ENCODE data around the gene CUX1.
"Not testable (repeated sequence)": the region's sequence is repeated elsewhere in the genome, so short reads cannot be mapped to it uniquely, and the experiment has no call there.

CUX1 gene

DNA sequence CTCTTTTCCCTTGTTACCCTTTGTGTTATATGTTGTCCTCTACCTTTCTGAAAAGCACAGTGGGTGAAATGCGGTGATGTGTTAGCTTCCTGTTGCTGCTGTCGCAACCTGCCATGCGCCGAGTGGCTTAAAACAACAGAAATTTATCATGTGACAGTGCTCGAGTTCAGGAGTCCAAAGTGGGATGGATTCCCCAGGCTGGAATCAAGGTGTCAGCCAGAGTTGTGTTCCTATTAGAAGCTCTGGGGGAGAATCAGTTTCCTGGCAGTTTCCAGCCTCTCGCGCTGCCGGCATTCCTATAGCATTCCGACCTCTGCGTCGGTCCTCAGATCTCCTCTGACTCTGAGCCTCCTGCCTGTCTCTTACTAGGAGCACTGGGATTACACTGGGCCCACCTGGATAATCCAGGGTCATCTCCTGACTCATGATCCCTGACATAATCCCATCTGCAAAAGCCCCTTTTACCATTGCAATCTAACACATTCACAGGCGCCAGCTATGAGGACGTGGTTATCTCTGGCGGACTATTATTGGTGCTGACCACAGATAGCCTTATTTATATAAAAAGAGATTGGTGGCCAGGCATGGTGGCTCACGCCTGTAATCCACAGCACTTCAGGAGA, 207.5 kb downstream of the CUX1 start:
- no peak for DNase-seq

DNA sequence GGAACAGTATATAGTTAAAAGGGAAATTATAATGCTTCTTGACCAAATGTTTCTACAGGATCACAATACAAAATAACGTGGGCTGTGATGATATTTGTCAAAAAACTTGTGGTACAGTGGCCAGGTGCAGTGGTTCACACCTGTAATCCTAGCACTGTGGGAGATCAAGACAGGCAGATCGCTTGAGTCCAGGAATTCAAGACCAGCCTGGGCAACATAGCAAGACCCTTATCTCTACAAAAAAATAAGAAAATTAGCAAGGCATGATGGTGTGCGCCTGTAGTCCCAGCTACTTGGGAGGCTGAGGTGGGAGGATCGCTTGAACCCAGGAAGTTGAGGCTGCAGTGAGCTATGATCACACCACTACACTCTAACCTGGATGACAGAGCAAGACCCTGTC, 208.4 kb downstream of the CUX1 start:
- not testable (repeated sequence) for DNase-seq

DNA sequence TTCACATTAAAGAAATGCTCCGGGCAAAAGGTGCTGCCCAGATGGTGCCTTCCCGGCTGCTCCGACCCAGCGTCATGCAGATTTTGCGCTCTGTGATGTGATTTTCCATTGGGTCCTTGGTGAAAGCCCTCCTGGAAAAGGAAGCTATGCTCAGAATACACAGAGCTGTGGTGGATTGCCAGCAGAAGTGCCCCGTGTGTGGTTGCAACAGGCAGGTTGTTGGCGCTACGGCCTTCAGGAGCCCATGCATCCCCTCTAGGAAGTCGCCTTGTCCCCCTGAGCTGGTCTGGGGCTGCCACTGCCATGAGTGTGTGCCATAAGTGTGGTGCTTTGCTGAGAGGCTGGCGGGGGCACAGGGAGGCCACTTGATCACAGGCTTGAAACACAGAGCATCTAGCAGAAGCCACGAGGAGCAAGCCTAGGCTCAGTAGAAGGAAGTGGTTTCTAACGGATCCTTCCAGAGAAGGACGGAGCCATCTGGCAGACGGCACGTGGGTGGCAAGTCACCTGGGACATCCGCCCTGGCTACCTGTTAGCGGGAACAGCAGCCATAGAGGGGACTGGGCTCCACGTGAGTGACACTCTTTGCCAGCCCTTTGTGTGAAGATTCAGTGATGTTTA, 210.9 kb downstream of the CUX1 start:
- DNase-seq: no peak

DNA sequence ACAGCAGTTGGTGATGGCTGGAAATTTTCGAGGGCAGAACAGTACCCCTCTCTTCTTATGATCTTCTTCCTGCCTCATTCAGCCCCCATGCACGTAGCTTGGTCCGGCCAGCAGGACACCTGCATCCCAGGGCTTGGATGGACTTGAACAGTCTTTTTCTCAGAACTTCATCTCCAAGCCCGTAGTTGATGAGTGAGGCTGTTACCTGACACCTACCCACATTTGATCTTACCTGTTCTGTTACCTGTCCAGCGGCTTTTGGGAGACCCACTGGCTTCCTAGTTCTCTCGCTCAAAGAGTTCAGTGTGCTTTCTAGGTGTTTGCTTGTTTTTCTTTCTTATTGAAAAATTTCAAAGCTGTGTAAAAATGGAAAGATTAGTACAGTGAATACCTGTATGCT, 212.2 kb downstream of the CUX1 start:
- no peak for DNase-seq

DNA sequence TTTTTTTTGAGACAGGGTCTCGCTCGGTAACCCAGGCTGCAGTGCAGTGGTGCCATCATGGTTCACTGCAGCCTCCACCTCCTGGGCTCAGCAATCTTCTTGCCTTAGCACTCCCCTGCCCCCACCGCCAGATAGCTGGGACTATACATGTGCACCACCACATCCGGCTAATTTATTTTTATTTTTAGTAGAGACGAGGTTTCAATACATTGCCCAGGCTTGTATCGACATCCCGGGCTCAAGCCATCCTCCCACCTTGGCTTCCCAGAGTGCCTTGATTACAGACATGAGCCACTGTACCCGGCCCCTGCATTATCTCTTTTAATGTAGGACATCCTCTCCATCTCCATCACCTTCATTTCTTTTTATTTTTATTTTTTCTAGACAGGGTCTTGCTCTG, 213.3 kb downstream of the CUX1 start:
- DNase-seq: no peak

DNA sequence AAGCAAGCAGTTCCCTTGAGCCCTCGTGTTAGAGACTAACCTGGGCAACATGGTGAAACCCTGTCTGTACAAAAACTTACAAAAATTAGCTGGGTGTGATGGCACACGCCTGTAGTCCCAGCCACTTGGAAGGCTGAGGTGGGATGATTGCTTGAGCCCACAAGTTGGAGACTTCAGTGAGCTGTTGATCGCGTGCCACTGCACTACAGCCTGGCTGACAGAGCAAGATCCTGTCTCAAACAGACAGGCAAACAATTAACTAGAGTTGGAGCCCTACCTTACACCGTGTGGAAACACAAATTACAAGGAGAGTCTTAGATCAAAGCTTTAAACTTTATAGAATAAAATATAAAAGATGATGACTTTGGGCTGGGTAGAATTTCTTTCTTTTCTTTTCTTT, 219.5 kb downstream of the CUX1 start:
- DNase-seq: no peak

DNA sequence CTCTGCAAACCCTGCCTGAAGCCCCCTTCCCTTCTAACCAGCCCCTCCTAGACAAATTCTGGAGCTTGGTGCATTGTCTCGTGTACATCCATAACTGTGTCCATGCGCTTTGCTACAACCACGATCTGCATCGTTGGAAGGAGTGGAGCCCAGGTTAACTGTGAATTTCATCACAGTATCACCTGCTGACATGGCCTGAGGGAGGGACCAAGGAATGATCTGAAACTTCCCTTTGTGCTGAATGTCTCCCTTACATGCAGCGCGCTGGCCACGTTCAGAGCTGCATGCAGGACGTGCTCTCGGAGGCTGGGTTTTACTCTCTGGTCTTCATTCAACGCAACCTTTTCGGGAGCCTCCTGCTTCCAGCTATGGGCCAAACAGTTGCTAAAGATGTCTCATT, 222.3 kb downstream of the CUX1 start:
- DNase-seq: no peak

DNA sequence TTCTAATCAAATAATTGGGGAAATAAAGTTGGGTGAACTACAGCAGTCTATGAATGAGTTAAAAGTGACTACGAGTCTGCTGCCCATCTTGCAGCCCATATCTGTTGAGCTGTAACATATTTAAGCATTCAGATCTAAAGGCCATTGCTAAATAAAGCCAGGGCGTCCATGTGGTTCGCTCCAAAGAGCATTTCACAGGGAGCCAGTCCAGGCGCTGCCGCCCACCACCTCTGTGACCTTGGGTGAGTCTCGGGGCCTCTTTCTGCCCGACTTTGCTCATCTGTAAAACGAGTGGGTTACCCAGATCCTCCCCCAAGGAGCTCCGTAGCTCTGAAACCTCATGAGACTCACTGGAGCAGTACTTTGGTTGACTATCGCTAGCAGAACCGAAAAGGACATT, 223.1 kb downstream of the CUX1 start:
- DNase-seq: no peak

DNA sequence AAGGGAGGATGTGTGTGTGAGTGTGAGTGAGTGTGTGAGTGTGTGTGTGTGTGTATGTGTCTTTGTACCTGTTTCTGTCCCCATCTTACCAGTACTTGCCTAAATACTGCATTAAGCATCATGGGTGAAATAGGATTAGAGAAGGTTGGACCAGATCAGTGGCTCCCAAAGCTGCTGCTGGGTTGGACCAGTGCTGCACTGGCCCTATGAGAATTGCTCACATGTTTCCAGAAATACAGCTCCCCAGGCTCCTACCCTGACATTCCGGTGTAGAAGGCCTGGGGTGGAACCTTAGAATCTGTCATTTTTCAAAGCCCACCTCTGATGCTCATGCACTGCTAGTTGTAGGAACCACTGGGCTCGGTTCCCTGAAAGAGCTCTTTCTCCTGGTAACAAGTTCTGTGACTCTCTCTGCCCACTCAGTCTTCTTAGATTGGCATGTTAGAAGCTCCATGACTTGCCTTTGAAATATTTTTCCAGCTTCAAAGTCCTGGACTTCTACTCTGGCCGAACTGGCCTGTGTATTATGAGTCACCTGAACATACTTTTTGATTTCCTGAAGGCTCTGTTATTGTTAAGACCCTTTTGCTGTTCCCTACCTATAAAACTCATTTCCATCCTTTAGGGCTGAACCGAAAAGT, 224.7 kb downstream of the CUX1 start:
- no peak for DNase-seq

DNA sequence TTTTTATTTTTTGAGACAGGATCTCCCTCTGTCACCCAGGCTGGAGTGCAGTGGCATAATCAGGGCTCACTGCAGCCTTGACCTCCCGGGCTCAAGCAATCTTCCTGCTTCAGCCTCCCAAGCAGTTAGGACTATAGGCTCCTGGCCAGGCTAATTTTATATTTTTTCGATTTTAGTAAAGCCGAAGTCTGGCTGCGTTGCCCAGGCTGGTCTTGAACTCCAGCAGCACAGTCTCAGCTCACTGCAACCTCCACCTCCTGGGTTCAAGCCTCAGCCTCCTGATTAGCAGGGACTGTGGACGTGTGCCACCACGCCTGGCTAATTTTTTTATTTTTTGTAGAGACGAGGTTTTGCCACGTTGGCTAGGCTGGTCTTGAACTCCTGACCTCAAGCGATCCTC, 225.4 kb downstream of the CUX1 start:
- DNase-seq: not testable (repeated sequence)

DNA sequence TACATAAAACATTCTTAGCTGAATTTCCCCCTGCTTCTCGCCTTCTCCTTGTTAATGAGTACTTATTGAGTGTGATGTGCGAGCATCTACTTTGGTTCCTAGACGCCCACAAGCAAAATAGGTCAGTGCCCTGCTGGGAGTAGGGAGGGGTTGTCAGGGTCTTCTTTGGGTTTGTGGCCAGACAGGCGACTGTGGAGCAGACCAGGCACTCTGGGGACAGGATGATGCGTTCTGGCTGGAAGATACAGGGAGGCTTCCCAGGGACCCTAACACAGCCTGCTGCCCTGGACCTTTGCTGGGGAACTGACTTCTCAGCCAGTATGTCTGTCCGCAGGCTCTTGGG, 227.2 kb downstream of the CUX1 start:
- DNase-seq: no peak

DNA sequence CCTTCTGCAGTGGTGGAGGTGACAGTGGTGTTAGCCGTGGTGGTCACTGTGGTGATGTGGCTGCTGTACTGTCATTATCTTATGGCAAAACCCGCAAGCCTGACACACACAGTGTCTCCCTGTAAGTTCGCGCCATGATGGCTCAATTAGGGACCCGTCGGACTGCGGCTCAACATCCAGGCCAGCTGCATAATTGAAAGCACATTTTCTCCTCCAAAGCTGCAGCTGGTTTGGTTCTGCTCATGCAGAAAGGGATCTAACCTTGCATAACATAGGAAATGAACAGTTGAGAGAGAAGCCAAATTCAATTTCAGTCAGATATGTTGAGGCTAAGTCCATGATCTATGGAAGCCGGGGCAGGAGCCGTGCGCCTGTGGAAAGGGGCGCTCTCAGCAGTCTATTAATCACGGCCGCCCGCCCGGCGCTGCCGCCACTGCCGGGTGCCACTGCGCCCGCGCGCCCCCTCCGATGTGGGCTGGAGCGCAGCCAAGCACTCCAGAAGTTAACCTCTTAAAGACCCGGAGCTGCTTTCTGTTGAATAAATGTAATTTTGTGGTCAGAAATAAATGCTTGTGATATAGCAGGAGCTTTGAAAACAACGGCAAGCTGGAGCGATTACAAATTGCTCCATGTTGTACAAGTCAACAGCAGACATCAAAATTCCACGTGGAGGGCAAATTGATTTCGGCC, 227.7 kb downstream of the CUX1 start:
- DNase-seq: peak; percentile 43

DNA sequence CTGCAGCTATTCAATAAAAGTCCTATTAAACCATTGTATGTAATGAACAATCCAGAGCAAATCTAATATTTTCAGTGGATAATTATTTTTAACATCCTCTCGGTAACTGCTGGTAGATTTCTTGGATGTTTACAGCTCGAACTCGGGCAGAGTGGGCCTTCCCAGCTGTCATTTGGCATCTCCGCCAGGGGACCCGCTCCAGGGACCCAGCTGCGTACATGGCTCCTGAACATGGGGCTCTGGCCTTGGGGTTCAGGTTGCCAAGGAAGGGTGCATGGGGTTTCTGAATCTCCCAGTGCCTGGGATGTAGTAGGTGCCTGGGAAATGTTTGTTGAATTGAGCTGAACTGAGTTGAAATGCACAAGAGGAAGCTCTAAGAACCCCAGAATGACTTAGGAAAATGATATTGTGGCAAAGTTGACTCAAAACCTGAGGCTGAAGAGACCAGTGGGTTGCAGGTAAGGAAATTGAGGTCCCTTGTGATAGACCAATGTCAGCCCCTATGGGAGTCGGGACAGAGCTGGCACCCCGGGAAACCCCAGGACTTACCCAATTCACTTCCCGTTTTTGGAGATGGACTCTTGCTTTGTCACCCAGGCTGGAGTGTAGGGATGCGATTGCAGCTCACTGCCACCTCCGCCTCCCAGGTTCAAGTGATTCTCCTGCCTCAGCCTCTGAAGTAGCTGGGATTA, 228.4 kb downstream of the CUX1 start:
- DNase-seq: no peak

DNA sequence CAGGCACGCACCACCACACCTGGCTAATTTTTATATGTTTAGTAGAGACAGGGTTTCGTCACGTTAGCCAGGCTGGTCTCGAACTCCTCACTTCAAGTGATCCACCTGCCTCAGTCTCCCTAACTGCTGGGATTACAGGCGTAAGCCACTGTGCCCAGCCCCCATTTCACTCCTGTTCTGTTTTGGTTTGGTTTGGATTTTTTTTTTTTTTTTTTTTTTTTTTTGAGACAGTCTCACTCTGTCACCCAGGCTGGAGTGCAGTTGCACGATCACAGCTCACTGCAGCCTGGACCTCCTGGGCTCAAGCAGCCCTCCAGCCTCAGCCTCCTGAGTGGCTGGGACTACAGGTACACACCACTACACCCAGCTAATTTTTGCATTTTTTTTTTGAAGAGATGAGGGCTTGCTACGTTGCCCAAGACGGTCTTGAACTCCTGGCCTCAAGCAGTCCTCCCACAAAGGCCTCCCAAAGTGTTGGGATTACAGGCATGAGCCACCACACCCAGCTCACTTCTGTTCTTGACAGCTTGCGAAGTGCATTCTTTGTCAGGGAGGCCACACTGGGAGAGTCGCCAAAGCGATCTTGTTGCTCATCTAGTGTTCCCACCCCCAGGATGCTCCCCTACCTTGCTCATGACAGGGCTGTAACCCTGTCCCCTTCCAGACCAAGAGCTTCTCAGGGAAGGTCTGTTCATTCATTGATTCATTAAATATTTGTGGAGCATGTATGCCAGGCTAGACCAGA, 229.1 kb downstream of the CUX1 start:
- DNase-seq: no peak

DNA sequence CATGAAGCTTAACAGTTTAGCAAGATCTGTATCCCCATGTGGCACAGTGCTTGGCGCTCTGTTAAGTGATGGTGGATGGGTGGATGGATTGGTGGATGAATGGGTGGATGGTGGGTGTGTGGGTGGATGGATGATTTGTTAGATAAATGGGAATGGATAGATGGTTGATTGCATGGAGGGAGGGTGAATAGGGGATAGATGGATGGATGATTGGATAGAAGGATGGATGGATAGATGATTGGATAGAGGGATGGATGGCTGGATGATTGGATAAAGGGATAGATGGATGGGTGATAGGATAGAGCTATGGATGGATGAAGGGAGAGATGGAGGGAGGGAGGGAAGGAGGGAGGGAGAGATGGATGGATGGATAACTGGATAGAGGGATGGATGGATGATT, 229.7 kb downstream of the CUX1 start:
- no peak for DNase-seq

DNA sequence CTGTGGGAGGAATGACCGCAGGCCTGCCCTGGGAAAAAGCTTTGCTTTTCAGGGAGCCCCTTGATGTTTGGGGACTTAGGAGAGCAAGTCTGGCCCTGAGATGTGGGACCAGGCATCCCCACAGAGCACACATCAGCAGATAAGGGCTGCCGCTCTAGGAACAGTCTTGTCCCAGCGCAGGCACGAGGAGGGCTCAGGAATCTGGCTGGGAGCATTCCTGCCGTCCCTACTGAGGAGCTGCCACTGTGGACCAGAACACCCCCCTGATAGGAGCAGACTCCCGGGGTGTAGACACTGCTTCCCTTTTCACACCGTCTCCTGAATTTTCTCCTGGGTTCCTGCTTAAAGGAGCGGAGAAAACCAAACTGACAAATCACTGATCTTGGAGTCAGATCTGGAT, 232.3 kb downstream of the CUX1 start:
- no peak for DNase-seq

DNA sequence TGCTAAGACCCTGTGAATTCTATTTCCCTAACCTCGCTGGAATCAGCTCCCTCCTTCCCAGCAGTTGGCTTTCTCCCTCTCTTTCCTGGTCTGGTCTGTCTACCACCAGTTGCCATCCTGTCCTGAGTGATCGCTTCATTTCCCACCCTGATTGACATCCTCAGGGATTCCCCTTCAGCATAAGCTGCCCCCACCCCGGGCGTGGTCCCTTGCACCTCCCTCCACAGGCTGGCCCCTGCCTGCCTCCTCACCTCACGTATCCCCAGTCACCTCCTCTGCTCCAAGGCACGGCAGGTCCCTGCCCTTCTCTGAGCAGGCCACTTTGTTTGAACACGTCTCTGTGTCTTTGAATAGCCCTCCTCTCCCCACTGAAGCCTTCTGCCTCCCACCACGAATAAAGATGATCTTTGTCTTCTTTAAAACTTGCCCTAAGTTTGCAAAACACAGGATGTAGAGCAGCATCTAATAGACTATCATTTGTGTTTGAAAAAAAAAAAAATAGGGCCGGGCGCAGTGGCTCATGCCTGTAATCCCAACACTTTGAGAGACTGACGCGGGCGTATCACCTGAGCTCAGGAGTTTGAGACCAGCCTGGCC, 233.5 kb downstream of the CUX1 start:
- no peak for DNase-seq

DNA sequence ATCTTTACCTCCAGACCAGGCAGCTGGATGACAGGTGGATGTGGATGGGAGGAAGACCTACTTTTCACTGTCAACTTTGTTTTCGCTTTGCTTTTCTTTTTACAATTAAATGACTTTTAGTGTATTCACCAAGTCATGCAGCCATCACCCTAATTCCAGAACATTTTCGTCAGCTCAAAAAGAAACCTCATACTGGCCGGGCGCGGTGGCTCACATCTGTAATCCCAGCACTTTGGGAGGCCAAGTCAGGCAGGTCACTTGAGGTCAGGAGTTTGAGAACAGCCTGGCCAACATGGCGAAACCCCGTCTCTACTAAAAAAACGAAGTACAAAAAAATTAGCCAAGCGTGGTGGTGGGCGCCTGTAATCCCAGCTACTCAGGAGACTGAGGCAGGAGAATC, 234.3 kb downstream of the CUX1 start:
- not testable (repeated sequence) for DNase-seq

DNA sequence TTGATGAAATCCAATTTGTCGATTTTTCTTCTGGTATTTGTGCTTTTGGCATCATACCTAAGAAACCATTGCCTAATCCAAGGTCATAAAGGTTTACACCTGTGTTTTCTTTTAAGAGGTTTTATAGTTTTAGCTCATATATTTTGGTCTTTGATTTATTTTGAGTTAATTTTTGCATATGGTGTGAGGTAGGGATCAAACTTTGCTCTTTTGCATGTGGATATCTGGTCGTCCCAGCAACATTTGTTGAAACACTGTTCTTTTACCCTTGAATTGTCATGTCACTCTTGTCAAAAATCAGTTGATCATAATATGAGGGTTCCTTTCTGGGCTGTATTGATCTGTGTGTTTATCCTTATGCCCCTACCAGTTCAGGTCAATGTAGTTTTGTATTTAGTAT, 236.7 kb downstream of the CUX1 start:
- no peak for DNase-seq

DNA sequence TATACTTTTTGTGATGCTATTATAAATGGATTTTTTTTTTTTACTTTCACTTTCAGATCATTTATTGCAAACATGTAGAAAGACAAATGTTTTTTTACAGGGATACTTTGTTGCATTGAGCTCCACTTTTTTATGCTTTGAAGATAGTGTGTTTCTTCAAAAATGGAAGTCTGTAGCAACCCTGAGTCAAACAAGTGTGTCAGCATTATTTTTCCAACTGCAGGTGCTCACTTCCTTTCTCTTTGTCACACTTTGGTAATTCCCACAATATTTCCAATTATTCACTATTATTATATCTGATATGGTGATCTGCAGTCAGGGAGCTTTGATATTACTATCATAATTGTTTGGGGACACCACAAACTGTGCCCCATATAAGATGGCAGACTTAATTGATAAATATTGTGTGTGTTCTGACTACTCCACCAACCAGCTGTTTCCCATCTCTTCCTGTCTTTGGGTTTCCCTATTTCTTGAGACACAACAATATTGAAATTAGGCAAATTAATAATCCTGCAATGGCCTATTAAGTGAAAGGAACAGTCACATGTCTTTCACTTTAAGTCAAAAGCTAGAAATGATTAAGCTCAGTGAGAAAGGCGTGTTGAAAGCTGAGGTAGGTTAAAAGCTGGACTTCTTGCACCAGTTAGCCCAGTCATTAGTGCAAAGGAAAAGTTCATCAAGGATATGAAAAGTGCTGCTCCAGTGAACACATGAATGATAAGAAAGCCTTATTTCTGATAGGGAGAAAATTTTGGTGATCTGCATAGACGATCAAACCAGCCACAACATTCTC, 238.0 kb downstream of the CUX1 start:
- DNase-seq: no peak

DNA sequence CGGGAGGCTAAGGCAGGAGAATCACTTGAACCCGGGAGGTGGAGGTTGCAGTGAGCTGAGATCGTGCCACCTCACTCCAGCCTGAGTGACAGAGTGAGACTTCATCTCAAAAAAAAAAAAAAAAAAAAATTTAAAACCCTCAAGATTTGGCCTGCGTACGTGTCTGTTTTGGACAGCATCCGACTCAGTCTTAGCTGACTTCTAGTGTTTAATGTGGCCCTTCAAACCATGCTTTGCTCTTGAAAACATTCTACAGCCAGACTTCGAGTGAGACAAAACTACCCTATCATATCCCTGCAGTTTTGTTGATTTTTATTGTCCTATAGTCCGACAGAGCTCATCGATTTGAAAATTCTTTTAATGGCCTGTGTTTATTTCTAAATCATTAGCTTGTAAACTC, 242.1 kb downstream of the CUX1 start:
- no peak for DNase-seq

Measured in NCI-H748 treated with DMSO at 0.1 percent for 48 hours (cell line).